CD14-positive monocyte (primary cell): ENCODE data around the gene TSHZ2. TPM values are rescaled to one million over a fixed set of nuclear protein-coding genes. Genes with fewer than 3 reads are reported as not detected.
A peak's percentile ranks its signal among the peaks of the same experiment; 100 is the strongest.

Source experiments
- DNase-seq, 3 donors: peaks; one replicate each; pipeline ENCODE4 v3.0.0-alpha.2; 2011 to 2022
- H2AFZ ChIP-seq: 2 replicates; pipeline ENCODE4 v1.6.0; 2012; ENCODE audit warnings: mild to moderate bottlenecking, low read depth, low read length, inconsistent platforms; ENCODE audit not compliant: insufficient read depth, poor library complexity, severe bottlenecking
- H3K27ac ChIP-seq, 2 donors: 1 replicate in 1 of 2; 2 replicates in 1 of 2; pipeline ENCODE4 v1.5.1; 2012 to 2013; ENCODE audit warnings: low read length in 2 of 2, control low read depth in 1 of 2, inconsistent platforms in 1 of 2, low read depth in 1 of 2, mild to moderate bottlenecking in 1 of 2
- H3K27me3 ChIP-seq, 2 donors: one replicate each; pipeline versions ENCODE4 v1.6.0 to v1.6.1; 2011 to 2013; ENCODE audit warnings: low read length in 2 of 2; ENCODE audit not compliant: control insufficient read depth in 2 of 2, insufficient read depth in 2 of 2
- H3K36me3 ChIP-seq, 2 donors: replicated peaks in 1 of 2; 1 replicate in 1 of 2; 2 replicates in 1 of 2; pipeline versions ENCODE4 v1.5.1 to v1.6.1; 2012 to 2013; ENCODE audit warnings: low read length in 2 of 2, control low read depth in 1 of 2, inconsistent platforms in 1 of 2, mild to moderate bottlenecking in 1 of 2; ENCODE audit not compliant: insufficient read depth in 2 of 2, control insufficient read depth in 1 of 2
- H3K4me1 ChIP-seq, 2 donors: 1 replicate in 1 of 2; 2 replicates in 1 of 2; pipeline versions ENCODE4 v1.5.1 to v1.6.1; 2012 to 2013; ENCODE audit warnings: low read length in 2 of 2, control low read depth in 1 of 2, inconsistent platforms in 1 of 2, mild to moderate bottlenecking in 1 of 2, moderate library complexity in 1 of 2; ENCODE audit not compliant: insufficient read depth in 2 of 2, control insufficient read depth in 1 of 2
- H3K4me2 ChIP-seq: replicated peaks from 2 replicates; pipeline ENCODE3; 2012; ENCODE audit warnings: low read length, moderate library complexity, mild to moderate bottlenecking; ENCODE audit not compliant: poor library complexity, severe bottlenecking; ENCODE audit errors: extremely low read depth
- H3K4me3 ChIP-seq, 3 experiments: fragments of 200-600 bp in 1 of 3; sonication (generic) in 1 of 3; replicated peaks in 1 of 3; 1 replicate in 2 of 3; 2 replicates in 1 of 3; pipeline ENCODE4 v1.5.1; 2011 to 2013; ENCODE audit warnings: low read length in 3 of 3, mild to moderate bottlenecking in 3 of 3, control low read depth in 2 of 3, low read depth in 2 of 3, inconsistent platforms in 1 of 3, moderate library complexity in 1 of 3
- H3K79me2 ChIP-seq: 2 replicates; pipeline ENCODE4 v1.6.0; 2012; ENCODE audit warnings: mild to moderate bottlenecking, control low read depth, inconsistent platforms, low read length, moderate library complexity; ENCODE audit not compliant: insufficient read depth
- H3K9ac ChIP-seq: 2 replicates; pipeline ENCODE4 v1.6.0; 2017; ENCODE audit warnings: low read length, mild to moderate bottlenecking; ENCODE audit not compliant: insufficient read depth, poor library complexity, severe bottlenecking
- H3K9me3 ChIP-seq, 2 donors: replicated peaks in 1 of 2; 1 replicate in 1 of 2; 2 replicates in 1 of 2; pipeline versions ENCODE4 v1.5.1 to v1.6.1; 2012 to 2013; ENCODE audit warnings: low read length in 2 of 2, control low read depth in 1 of 2; ENCODE audit not compliant: control insufficient read depth in 1 of 2, insufficient read depth in 1 of 2
- H4K20me1 ChIP-seq: 2 replicates; pipeline ENCODE4 v1.6.0; 2012; ENCODE audit warnings: mild to moderate bottlenecking, low read length, control low read depth, moderate library complexity; ENCODE audit not compliant: insufficient read depth
- H3K27ac Mint-ChIP-seq, 7 donors: one replicate each; pipeline ENCODE4 v1.8.0; 2020; ENCODE audit warnings: mild to moderate bottlenecking in 7 of 7, mixed read lengths in 7 of 7, moderate library complexity in 6 of 7, inconsistent platforms in 2 of 7
- H3K27me3 Mint-ChIP-seq, 3 donors: one replicate each; pipeline ENCODE4 v1.8.0; 2021 to 2022; ENCODE audit warnings: low read depth in 3 of 3, mild to moderate bottlenecking in 3 of 3, mixed read lengths in 3 of 3, moderate library complexity in 3 of 3, inconsistent platforms in 1 of 3
- H3K36me3 Mint-ChIP-seq, 2 donors: one replicate each; pipeline ENCODE4 v1.8.0; 2020; ENCODE audit warnings: mixed read lengths in 2 of 2, inconsistent platforms in 1 of 2, mild to moderate bottlenecking in 1 of 2
- H3K4me1 Mint-ChIP-seq: one replicate; pipeline ENCODE4 v1.8.0; 2020; ENCODE audit warnings: mild to moderate bottlenecking, mixed read lengths
- H3K4me3 Mint-ChIP-seq, 2 donors: one replicate each; pipeline ENCODE4 v1.8.0; 2020; ENCODE audit warnings: mild to moderate bottlenecking in 2 of 2, mixed read lengths in 2 of 2, moderate library complexity in 1 of 2
- H3K9me3 Mint-ChIP-seq, 7 donors: one replicate each; pipeline ENCODE4 v1.8.0; 2020 to 2022; ENCODE audit warnings: mixed read lengths in 7 of 7, mild to moderate bottlenecking in 6 of 7, moderate library complexity in 6 of 7, inconsistent platforms in 2 of 7
- CTCF ChIP-seq: fragments of 200-600 bp; IDR thresholded peaks from one replicate; pipeline ENCODE4 v1.8.0; 2022; ENCODE audit warnings: antibody characterized with exemption, mild to moderate bottlenecking
- WGBS: methylation state at CpG from one replicate; pipeline ENCODE4 v1.1.5; 2013; ENCODE audit warnings: missing lambda C conversion rate; ENCODE audit not compliant: insufficient coverage; 5-methylcytosine and 5-hydroxymethylcytosine counted together
- intact Hi-C, 2 donors: fragments of 100-400 bp; cut with micrococcal nuclease; formaldehyde crosslinking; loops; one replicate each; pipeline versions ENCODE4 v1.15.0 to v1.15.1; 2023
- polyA plus RNA-seq, 3 donors: library from polyadenylated mRNA; depleted of rRNA in 1 of 3; unstranded in 2 of 3; stranded (reverse) in 1 of 3; fragments of 300-500 nt in 2 of 3; fragments of >200 nt in 1 of 3; fragmentation: Illumina TruSeq in 2 of 3; gene quantifications; 1 replicate in 2 of 3; 2 replicates in 1 of 3; pipeline ENCODE4 v1.2.3, GENCODE V29; 2012 to 2021

The TSHZ2 gene
- polyA plus RNA-seq, 3 donors: not detected

GRCh38 chr20:53359425-53359824, 387.3 kb downstream of the TSHZ2 start:
- H3K27ac ChIP-seq: no peak overlapping the region
- no peaks in the 10 kb centered on the region for H3K4me1 ChIP-seq
- no peaks in the 10 kb centered on the region for H4K20me1 ChIP-seq
- H3K79me2 ChIP-seq: no peaks in the 10 kb centered on the region
- no peak for DNase-seq
- no peaks in the 10 kb centered on the region for H3K27me3 ChIP-seq
- peaks cover 2 to 6% (median 4%) of the 10 kb centered on the region in 7 donors for H3K9me3 Mint-ChIP-seq
- H3K27me3 Mint-ChIP-seq: peaks cover 0 to 4% (median 0%) of the 10 kb centered on the region in 3 donors
- no peak overlapping the region for H3K4me3 ChIP-seq
- intact Hi-C loops: no loop called here
- H3K36me3 ChIP-seq: no peaks in the 10 kb centered on the region
- no peak overlapping the region for H3K4me3 Mint-ChIP-seq
- H3K9me3 ChIP-seq: peaks cover 3 to 12% of the 10 kb centered on the region in 2 donors
- H3K27ac Mint-ChIP-seq: no peak overlapping the region
- no peaks in the 10 kb centered on the region for H3K4me1 Mint-ChIP-seq
- WGBS: 84% methylated on average over 6 of the region's 7 CpGs
- H3K4me2 ChIP-seq: no peak overlapping the region
- no peak overlapping the region for H3K9ac ChIP-seq
- no peak overlapping the region for H2AFZ ChIP-seq
- H3K36me3 Mint-ChIP-seq: no peaks in the 10 kb centered on the region
- no peak for TF ChIP-seq CTCF

GRCh38 chr20:53360852-53361251, 388.7 kb downstream of the TSHZ2 start:
- Histone ChIP-seq H4K20me1 (no peaks in the 10 kb centered on the region), H3K27me3 (no peaks in the 10 kb centered on the region), H3K79me2 (no peaks in the 10 kb centered on the region), H3K27ac (no peak overlapping the region), H2AFZ (no peak overlapping the region), H3K4me2 (no peak overlapping the region), H3K36me3 (no peaks in the 10 kb centered on the region), H3K4me1 (no peaks in the 10 kb centered on the region), H3K4me3 (no peak overlapping the region), H3K9me3 (peaks cover under 1 to 7% of the 10 kb centered on the region in 2 donors), H3K9ac (no peak overlapping the region)
- Mint-ChIP-seq H3K27ac (peak overlapping the region in 1 of 7 donors; percentile 10), H3K4me1 (no peaks in the 10 kb centered on the region), H3K9me3 (peaks cover 0 to 3% (median under 1%) of the 10 kb centered on the region in 7 donors), H3K27me3 (peaks cover 0 to 7% (median 2%) of the 10 kb centered on the region in 3 donors), H3K4me3 (no peak overlapping the region), H3K36me3 (no peaks in the 10 kb centered on the region)
- no peak for TF ChIP-seq CTCF
- no peak for DNase-seq
- intact Hi-C loops: no loop called here
- WGBS: 91% methylated on average over 5 of the region's 6 CpGs
